Astrocyte of the cerebellum (primary cell): ENCODE results near the gene HECW1.
A peak's percentile ranks its signal among the peaks of the same experiment; 100 is the strongest.
"Not testable (repeated sequence)": the region's sequence is repeated elsewhere in the genome, so short reads cannot be mapped to it uniquely, and the experiment has no call there.

Source experiments
- DNase-seq: peaks from one replicate; pipeline ENCODE4 v3.0.0-alpha.2; 2011; ENCODE audit warnings: low read depth
- H3K4me3 ChIP-seq: 2 replicates; pipeline ENCODE4 v1.5.1; 2011; ENCODE audit warnings: mild to moderate bottlenecking, low read depth, low read length, moderate library complexity
- in situ Hi-C: cut with HindIII; loops from 2 replicates; pipeline ENCODE4 v1.10.0; 2017; ENCODE audit warnings: low sequenced_read_pairs
- TF ChIP-seq, protein P1 (sequence below): IDR thresholded peaks from 2 replicates; pipeline ENCODE4 v1.5.1; 2012; ENCODE audit warnings: low read length, low read depth, moderate library complexity, mild to moderate bottlenecking; ENCODE audit errors: missing control alignments

Gene HECW1

DNA sequence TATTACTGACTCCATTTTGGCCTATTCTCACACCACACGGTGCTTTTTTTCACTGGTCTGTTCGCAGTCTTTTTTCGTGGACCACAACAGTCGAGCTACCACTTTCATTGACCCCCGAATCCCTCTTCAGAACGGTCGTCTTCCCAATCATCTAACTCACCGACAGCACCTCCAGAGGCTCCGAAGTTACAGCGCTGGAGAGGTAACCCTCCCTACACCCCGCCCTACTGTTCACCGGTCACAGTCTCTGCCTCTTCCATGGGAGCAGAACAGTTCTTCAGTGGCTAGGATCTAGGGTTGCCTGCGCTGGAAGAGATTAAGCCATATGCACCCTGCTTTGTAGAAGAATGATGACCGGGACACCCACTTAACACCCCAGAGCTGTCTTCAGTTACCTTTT lies 367.1 kb downstream of the HECW1 start:
- in situ Hi-C loops, result no loop called here
- no peak for DNase-seq
- H3K4me3 ChIP-seq, result no peak overlapping the region
- TF ChIP-seq, protein P1, sequence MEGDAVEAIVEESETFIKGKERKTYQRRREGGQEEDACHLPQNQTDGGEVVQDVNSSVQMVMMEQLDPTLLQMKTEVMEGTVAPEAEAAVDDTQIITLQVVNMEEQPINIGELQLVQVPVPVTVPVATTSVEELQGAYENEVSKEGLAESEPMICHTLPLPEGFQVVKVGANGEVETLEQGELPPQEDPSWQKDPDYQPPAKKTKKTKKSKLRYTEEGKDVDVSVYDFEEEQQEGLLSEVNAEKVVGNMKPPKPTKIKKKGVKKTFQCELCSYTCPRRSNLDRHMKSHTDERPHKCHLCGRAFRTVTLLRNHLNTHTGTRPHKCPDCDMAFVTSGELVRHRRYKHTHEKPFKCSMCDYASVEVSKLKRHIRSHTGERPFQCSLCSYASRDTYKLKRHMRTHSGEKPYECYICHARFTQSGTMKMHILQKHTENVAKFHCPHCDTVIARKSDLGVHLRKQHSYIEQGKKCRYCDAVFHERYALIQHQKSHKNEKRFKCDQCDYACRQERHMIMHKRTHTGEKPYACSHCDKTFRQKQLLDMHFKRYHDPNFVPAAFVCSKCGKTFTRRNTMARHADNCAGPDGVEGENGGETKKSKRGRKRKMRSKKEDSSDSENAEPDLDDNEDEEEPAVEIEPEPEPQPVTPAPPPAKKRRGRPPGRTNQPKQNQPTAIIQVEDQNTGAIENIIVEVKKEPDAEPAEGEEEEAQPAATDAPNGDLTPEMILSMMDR, result no peak

DNA sequence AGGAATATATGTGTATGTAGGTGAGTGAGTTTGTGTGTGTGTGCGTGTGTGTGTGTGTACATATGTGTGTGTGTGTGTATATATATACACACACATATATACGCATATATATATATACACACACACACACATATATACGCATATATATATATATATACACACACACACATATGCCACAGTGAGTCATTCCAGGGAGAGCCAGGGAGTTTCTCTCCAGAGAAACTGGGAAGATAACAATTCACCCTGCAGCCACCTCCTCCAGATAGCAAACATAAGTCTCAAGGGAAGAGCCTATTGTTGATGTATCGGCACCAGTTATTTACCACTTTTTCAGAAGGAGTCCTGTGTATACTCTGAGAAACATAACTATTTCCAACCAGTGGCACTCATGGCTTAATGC lies 368.1 kb downstream of the HECW1 start:
- TF ChIP-seq, protein P1, result no peak
- in situ Hi-C loops, result no loop called here
- H3K4me3 ChIP-seq, result no peak overlapping the region
- no peak for DNase-seq

DNA sequence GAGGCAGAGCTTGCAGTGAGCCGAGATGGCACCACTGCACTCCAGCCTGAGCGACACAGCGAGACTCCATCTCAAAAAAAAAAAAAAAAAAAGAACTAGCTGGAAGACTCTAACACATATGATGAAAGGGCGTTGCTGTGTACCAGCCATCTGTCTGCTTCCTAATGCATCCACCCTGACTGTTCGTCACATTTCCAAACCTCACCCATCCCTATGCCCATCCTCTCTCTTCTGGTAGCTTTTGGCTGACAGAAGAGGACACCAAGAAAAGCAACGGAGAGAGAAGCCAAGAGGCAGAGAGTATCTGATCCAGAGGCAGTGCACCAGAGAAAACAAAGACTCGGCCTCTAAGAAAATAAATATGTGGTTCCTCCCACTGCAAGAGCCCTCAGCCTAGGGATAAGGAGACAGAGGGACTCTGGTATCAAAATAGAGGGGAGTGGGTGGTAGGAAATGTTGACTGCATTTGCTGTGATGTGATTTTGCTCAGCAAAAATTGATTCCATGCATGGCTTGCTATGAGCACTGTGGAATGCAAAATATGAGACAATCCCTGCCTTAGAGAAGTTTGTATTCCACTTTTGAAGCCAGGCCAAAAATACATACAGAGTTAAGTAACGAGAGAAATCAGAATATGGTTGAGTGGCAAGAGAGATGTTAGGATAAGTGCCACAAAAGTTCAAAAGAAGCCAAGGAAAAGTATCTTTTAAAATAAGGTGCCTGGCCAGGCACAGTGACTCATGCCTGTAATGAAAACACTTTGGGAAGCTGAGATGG lies 369.6 kb downstream of the HECW1 start:
- peak; percentile 58 for DNase-seq
- TF ChIP-seq, protein P1, result no peak
- H3K4me3 ChIP-seq, result no peak overlapping the region
- in situ Hi-C loops, result no loop called here

DNA sequence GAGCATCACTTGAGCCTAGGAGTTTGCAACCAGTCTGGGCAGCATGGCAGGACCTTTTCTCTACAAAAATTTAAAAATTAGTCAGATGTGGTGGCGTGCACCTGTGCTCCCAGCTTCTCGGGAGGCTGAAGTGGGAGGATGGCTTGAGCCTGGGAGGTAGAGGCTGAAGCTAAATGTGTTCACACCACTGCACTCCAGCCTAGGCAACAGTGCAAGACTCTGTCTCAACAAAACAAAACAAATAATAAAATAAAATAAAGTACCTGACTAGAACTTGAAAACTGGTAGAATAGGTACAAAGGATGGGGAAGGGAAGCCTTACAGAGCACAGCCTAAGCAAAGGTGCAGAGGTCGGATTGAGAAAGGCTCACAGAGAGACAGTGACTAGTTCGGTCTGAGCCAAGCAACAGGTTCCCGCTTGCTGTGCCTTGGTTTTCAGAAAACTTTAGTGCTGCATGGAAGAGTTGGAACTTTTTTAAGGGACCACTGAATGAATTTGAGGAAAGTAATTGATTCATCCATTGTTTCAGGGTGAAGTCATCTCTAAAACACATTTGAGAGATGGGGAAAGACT lies 370.3 kb downstream of the HECW1 start:
- H3K4me3 ChIP-seq, result no peak overlapping the region
- TF ChIP-seq, protein P1, result no peak
- in situ Hi-C loops, result no loop called here
- no peak for DNase-seq

DNA sequence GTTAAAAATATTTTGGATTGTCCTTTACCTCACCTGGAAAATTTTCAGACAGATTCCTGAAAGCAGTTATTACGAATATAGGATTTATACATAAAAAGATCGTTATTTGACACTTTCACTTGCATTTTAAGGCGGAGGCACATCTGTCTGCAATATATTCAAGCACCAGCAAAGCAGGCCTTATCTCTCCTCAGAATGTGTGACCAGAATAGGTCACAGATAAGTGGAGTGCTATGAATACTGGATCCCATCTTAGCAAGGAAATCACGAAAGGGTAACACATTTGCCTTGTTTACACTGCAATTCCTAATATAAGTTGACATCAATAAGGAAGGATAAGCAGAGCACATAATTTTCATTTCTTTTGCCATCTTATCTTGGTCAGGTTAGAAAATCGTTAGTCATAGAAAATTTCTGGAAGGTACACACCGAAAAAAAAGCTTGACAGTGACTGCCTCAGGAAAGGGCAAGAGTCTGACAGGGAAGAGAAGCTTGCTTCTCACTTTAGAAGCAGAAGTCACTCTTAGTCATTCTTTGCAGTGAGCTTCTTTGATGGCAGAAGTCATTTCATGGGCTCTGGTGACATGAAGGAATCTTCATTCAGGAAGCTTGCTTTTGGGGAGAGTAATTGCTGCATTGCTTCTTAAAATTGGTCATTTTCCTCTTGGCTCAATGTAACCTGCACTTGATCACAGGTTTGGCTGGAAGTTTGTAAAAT lies 372.4 kb downstream of the HECW1 start:
- no peak for DNase-seq
- TF ChIP-seq, protein P1, result no peak
- H3K4me3 ChIP-seq, result no peak overlapping the region
- in situ Hi-C loops, result no loop called here

DNA sequence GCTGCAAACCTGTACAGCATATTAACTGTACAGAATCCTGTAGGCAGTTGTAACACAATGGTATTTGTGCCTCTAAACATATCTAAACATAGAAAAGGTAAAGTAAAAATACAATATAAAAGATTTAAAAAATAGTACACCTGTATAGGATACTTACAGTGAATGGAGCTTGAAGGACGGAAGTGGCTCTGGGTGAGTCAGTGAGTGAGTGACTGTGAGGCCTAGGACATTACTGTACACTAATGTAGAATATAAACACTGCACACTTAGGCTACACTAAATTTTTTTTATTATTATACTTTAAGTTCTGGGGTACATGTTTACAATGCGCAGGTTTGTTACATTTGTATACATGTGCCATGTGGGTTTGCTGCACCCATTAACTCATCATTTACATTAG lies 373.1 kb downstream of the HECW1 start:
- DNase-seq, result no peak
- TF ChIP-seq, protein P1, result no peak
- no peak overlapping the region for H3K4me3 ChIP-seq
- in situ Hi-C loops, result no loop called here

DNA sequence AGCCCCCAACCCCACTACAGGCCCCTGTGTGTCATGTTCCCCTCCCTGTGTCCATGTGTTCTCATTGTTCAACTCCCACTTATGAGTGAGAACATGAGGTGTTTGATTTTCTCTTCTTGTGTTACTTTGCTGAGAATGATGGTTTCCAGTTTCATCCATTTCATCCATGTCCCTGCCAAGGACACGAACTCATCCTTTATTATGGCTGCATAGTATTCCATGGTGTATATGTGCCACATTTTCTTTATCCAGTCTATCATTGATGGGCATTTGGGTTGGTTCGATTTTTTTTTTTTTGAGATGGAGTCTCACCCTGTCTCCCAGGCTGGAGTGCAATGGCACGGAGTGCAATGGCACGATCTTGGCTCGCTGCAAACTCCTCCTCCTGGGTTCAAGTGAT lies 373.6 kb downstream of the HECW1 start:
- DNase-seq, H3K4me3 ChIP-seq, in situ Hi-C loops: not testable (repeated sequence)
